ENCODE results near the gene LLGL2.
"Not testable (repeated sequence)": the region's sequence is repeated elsewhere in the genome, so short reads cannot be mapped to it uniquely, and the experiment has no call there.

Gene LLGL2

DNA sequence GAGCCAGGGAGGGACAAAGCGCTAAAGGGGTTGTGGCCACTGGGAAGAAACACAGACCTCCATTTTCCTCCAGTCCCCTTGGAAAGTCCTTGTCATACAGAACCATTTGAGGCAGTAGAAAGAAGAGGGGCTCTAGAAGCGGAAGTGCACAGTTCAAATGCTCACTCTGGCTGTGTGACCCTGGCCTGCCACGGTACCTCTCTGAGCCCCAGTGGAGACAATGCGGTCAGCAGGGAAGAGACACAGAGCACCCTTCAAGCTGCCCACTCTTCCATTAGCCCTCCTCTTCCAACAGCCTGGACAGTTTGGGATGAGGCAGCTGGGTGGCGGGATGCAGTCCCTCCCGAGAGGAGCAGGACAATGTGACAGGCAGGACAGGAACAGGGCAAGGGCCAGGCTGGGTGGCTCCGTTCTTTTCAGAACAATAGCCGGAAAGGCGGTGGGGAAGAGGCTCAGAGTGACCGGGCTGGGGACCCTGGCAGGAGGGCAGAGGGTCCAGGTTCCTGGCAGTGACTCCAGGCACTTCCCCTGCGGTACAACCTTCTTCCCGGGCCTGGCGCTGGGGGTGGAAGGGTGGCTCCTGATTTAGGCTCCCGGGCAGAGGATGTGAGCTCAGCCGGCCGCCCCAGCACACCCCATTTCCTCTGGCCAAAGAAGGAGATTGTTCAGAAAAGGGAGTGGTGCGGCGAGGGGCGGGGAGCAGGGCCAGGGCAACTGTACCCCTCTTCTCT lies 15.8 kb upstream of the LLGL2 start:
- no peak for DNase-seq

DNA sequence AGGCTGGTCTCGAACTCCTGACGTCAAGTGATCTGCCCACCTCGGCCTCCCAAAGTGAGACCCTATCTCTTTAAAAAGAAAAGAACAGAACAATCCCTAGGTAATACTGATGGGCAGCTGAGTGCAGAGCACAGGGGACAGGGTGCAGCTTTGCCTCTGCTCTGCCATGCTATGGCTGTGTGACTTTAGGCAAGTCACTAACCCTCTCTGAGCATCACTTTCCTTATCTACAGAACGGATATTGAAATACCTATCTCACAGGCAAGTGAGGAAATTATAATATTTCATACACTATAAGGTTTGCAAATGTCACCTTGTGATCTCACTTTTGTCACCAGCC lies 14.3 kb upstream of the LLGL2 start:
- DNase-seq: no peak

DNA sequence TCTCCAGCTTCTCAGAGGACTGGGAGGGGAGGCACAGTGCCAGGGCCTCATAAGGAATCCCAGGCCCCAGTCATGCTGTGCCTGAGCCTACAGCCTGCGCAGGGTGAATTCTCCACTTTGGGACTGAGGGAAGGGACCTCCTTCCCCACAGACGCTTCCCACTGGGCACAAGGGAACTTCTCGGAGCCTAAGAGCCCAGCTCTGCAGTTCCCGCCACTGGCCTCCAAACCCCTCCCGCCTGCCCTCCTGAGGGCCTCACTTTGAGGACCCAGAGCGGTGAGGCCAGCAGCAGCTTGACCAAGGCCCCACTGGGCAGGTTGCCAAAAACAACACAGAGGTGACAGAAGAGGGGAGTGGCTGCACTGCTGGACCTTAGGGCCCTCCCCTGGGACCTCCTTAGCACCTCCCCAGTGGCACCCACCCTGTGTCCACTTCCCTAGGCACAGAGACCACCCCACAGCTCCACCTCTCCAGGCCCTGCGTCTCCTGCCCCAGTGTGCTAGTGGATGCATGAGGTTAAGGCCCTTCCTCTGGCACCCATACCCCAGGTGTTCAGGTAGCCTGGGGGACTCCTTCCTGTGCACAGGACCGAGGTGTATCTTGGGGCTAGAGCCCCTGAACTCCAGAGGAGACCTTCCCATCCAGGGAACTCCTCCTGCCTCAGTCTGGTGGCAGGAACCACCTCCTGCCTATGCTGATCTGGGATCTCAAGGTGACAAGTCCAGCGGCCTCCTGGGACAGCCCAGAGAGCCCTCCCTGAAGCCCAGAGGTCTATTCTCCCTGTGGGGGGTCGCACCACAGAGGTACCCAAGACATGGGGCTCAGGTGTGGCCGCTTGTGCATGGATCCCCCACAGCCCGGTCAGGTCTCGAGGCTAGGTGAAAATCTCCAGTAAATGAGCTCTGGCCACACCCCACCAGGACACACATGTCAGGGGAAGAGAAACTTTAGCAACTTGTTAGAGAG lies 13.6 kb upstream of the LLGL2 start:
- peak; percentile 55 to 68 for DNase-seq

DNA sequence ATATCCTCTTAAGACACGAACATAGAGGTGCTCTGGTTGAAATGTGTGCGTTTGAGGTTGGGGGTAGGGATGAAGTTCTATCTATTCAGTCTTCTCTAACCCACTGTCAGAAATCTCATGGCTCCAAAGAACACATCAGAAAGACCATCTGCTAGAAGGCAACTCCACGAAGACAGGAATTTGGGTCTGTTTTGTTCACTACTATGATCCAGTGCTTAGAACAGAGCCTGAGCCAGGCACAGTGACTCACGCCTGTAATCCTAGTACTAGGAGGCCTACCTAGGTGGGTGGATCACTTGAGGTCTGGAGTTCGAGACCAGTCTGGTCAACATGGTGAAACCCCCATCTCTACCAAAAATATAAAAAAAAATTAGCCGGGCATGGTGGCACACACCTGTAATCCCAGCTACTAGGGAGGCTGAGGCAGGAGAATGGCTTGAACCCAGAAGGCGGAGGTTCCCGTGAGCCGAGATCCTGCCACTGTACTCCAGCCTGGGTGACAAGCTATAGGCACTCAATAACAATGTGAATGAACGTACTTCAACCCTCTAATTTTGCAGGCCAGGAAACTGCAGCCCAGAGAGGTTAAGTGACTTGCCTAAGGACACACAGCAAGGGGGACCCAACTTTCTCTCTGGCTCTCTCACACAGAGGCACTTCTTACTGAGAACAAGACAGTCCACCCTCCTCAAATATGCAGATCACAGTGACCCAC lies 12.4 kb upstream of the LLGL2 start:
- no peak for DNase-seq

DNA sequence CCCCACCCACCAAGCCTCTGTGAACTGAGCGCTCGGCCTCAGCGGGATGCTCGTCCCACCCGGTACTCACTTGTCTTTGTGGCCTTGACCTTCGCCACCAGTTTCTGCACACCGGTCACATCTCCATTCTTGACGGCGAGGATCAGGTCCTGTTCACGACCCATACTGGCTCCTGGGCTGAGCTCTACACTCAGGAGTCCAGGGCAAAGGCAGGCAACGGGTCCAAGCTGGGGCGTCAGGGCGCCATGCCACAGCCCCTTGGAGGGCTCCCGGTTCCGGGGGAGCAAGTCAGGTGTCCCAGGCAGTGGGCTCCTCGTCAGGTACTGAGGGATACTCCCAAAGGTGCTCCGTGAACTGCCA lies 11.9 kb upstream of the LLGL2 start:
- no peak for DNase-seq

DNA sequence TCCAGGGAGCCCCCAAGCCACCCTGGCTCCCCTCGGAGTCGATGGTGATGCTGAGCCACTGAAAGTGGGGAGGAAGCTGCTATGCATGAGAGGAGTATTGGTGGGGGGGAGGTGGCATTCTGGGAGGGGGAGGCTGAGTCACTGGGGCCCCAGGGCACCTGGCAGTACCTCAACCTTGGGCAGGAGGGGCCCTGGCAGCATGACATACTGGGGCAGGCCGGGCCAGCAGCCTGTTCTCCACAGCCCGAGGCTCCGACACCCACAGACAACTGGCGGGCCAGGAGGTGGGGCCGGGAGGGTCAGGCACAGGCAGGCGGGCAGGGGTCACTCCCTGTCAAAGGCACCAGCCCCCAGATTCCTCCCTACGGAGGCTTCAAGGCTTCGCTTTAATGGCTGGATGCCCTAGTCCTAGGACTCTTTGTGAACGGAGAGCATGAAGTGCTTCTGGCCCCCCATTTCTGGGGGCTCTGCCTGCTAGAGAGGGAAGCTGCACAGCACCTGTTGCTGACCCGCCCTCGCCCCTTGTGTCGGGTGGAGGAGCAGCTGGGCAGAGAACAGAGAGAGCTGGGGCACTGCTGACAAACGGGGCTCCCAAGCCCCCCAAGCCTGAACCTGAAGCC lies 11.1 kb upstream of the LLGL2 start:
- no peak for DNase-seq

DNA sequence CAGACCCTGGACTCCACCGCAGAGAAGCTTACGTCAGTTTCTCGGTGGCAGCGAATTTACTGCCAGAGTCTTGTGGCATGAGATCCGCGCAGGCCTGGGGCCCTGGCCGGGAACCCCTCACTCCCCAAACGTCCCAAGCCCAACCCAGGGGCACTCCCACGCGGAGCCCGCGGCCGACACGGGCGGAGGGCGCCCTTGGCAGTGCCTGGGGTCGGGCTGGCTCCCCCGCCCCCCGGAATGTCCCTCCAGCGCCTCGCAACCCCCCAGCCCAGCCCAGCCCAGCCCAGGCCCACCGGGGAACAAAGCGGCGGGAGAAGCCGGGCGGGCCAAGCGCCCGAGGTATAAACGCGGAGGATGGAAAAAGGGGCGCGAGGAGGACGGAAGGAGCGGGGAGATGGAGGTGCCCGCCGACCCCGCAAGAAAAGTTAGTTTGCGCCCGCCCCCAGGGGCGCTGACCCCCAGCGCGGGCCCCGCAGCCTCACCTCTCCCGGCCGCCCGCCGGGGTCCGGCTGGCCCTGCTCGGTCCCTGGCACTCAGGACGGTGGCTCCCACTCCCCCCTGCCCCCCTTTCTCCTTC lies 10.5 kb upstream of the LLGL2 start:
- DNase-seq: no peak

DNA sequence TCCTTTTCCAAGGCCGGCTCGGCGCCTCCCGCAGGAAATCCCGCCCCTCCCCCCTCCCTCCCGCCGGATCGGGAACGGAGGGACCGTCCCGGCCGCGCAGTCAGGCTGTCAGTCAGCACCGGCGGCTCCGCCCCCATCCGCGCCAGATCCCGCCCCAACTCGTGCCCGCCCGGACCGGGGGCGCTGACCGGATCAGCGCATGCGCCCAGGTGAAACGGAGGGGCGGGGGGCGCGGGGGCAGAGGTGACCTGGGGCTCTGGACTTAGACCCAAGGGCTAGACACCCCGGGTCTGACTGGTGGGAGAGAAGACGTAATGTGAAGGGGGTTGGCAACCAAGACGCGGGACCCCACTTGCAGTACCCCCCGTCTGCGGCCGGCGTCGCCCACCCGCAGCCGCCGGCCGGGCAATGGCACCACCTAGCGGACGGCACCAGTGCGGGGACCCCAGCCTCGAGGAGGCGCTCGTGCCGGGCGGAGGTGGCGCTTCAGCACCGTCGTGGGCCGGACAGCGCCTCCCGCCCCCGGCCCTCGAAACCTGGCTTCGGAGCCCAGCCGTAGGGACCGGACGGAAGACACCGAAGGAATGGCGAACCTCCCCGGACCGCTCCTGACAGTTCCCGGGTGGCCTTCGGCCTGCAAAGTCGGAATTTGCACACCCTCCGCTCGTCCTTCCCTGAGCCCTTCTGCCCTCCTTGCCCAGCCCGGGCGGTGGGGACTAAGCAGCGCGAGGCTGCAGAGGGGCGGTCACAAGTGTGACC lies 9.8 kb upstream of the LLGL2 start, which contains the start of gene CASKIN2:
Gene CASKIN2 (minus strand): TSS at position 42 of the 759 bp plus-strand sequence. CDS start 1,733 bp downstream, outside the sequence.
- DNase-seq: peak; percentile 90 to 92

DNA sequence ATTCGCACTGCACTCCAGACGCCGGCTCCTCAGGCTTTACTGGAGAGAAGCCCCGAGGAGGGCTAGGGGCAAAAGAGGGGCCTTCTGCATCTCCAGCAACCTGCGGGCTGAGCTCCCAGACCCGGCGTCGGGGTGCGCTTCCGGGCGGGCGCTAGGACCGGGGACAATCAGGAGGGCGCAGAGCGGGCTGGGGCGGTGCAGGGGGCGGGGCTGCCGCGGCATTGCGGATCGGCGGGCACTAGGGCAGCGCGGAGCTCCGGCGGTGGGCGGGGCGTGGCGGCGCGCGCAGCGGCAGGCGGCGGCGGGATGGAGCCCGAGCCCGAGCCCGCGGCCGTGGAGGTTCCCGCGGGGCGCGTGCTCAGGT lies 9.3 kb upstream of the LLGL2 start, which contains the start of gene TSEN54:
Gene TSEN54 (plus strand): TSS at position 274 of the 364 bp plus-strand sequence. CDS start 33 bp downstream, at position 307.
- DNase-seq: peak; percentile 87 to 94

DNA sequence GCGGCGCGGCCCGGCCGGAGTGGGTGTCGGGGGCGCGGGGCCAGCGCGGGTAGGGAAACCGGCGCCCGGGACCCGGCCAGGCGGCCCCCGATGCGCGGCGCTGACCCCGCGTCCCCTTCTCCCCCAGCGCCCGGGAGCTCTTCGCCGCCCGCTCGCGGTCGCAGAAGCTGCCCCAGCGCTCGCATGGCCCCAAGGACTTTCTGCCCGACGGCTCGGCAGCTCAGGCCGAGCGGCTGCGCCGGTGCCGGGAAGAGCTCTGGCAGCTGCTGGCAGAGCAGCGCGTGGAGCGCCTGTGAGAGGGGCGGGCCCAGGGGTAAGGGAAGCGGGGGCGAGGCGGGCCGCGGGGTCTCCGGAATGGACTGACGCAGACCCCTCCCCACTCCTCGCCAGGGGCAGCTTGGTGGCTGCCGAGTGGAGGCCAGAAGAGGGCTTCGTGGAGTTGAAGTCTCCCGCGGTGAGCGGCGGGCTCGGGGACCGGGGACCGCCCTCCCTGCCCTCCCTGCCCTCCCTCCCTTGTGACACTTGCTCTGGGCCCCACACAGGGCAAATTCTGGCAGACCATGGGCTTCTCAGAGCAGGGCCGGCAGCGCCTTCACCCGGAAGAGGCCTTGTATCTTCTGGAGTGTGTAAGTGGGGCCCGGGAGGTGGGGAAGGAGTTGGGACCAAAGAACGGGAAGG lies 8.7 kb upstream of the LLGL2 start:
- DNase-seq: no peak

DNA sequence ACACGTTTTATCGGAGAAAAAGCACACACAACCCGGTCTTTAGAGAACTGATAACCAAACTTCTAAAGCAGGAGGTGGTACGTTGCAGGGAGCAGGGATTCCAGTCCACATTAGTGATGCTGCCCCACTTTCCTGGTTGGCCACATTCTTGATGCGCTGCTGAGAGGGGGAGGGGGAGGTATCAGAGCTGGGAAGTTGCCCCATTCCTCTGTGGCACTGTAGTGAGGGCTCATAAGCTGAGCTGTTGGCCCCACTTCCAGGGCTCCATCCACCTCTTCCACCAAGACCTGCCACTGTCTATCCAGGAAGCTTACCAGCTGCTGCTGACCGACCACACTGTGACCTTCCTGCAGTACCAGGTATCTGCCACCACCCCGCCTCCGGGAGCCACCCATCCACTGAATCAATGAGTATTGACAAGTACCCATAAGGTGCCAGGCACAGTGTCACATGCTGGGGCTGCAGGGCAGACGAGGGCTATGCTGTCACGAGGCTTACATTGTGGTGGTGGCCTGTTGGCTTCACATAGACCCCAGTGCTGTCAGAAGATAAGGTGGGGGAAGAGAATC lies 8.1 kb upstream of the LLGL2 start:
- DNase-seq: peak in 1 of 2 experiments; percentile 58

DNA sequence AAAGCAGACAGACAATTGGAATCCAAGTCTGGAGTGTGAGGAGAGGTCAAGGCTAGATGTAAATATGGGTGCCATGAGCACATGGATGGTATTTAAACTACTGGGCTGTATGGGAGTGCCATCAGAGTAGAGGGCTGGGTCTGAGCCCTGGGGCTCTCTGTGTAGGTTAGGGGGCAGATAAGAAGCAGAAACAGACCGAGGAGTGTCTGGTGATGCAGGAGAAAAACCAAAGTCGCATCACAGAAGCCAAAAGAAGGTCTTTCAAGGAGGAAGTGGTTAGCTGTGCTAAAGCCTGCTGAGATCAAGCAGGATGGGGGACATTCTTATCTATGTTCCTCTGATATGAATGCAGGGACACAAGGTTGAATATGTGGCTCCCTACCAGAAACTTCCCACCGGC lies 7.3 kb upstream of the LLGL2 start:
- DNase-seq: no peak

DNA sequence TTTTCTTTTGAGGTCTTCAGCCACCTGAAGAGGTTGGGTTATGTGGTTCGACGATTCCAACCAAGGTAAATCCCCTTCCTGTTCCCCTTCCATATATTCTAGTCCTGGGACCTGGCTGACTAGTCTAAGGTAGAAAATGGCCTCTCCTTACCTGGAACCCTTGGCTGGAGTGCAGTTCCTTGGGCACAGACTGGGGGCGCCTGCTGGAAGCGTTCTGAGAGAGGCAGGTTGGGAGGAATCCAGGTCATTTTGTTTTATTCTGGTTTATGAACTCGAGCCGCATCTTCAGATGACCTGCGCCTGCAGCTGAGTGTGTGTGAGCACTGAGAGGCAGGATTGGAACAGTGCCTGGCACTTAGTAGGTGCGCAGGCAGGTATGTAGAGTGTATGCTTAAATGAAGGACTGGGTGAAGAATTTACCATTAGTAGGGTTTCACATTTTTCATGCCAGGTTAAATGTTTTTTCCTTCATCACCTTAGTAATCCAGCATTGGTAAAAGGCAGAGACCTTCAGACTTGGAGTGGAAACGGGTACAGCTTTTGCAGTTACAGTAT lies 6.4 kb upstream of the LLGL2 start:
- DNase-seq: no peak

DNA sequence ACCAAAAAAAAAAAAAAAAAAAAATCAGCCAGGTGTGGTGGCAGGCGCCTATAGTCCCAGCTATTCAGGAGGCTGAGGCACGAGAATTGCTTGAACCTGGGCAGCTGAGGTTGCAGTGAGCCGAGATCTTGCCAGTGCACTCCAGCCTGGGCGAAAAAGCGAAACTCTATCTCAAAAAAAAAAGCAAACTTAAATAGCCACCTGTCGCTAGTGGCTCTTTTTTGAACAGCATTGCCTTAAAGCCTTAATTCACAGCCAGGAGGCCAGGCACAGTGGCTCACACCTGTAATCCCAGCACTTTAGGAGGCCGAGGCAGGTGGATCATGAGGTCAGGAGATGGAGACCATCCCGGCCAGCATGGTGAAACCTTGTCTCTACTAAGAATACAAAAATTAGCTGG lies 5.1 kb upstream of the LLGL2 start:
- DNase-seq: not testable (repeated sequence)

DNA sequence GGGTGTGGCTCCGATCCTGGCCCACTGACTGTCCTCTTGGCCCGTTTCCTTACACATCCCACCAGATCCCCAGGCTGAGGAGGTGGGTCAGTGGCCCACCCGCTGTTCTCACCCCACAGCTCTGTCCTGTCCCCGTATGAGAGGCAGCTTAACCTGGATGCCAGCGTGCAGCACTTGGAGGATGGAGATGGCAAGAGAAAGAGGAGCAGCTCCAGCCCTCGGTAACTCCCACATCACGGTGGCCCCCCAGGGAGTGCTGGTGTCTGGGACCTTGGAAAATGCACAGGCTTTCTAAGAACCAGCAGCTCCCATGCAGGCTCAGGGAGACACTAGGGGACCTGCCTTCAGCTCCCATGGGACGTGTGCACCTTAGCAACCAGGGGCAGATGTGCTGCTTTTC lies 4.2 kb upstream of the LLGL2 start:
- no peak for DNase-seq

DNA sequence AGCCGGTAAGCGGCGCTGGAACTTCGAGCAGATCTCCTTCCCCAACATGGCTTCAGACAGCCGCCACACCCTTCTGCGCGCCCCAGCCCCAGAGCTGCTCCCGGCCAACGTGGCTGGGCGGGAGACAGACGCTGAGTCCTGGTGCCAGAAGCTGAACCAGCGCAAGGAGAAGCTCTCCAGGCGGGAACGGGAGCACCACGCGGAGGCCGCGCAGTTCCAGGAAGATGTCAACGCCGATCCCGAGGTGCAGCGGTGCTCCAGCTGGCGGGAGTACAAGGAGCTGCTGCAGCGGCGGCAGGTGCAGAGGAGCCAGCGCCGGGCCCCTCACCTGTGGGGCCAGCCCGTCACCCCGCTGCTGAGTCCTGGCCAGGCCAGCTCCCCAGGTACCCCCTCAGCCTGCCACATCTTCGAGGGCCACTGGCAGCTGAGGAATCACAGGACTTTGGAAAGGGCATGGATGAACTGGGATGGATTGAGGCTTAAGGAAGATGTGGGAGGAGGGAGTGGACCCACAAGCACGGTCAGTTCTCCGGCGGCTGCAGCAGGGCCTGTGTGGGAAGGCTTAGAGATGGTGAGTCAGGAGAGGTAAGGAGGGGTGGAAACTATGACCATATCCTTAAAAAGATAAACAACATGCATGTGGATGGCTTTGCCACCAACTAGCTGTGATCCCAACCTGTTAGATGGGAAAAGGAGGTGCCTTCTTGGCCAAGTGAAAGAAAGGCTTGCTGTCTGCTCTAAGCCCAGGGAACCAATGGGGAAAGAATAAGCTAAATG lies 3.4 kb upstream of the LLGL2 start:
- no peak for DNase-seq

DNA sequence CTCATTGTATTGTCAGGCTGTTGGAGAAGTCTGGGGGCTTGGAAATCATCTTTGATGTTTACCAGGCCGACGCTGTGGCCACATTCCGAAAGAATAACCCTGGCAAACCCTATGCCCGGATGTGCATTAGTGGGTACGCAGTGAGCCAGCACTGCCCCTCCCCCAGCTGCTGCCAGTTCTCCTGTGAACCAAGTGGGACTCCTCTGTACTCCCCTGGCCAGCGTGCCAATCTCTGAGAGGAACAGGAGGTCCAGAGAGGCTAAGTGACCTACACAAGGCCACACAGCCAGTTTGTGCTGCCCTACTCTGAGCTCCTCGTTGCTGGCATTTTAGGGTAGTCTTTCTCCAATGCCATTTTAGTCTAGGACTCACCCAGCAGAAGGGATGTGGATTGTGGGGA lies 1.9 kb upstream of the LLGL2 start:
- DNase-seq: no peak

DNA sequence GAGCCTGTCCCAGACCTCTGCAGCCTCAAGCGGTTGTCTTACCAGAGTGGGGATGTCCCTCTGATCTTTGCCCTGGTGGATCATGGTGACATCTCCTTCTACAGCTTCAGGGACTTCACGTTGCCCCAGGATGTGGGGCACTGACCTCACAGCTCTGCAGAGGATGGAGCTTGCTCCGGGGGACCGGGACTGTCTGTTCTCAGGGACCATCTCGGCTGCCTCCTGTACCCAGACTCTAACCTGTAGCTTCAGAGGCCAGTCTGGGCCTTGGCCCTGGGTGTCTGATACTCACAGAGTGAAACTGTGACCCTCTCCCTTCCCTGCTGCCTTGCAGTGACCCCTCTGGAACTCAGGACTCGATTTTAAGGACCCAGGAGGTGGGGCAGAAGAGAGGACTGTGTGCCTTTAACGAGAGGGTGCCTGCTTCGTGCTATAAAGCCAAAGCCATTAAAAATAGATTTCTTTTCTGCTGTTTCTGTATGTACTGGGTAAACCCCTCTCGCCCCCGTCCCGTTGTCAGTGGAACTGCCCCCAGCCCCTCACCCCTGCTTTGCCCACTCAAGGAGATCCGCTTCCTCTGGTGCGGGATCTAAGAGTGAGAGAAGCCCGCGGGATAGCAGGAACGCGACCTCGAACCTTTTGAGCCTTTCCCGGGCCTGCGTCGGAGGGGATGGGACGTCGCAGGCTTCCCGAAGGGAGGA lies 1.1 kb upstream of the LLGL2 start:
- DNase-seq: no peak
